Stimulated activated CD8-positive, alpha-beta memory T cell treated with anti-CD3 and anti-CD28 coated beads, Interleukin-7, amount 100 ng/mL, for 48 hours (primary cell): ENCODE results near the gene EFTUD2.
A peak's percentile ranks its signal among the peaks of the same experiment; 100 is the strongest.

ENCODE experiments used
- DNase-seq, 2 donors: peaks; one replicate each; pipeline ENCODE4 v3.0.0-alpha.2; 2020; ENCODE audit warnings: low read depth in 1 of 2; ENCODE audit errors: extremely low read depth in 1 of 2

The EFTUD2 gene

DNA sequence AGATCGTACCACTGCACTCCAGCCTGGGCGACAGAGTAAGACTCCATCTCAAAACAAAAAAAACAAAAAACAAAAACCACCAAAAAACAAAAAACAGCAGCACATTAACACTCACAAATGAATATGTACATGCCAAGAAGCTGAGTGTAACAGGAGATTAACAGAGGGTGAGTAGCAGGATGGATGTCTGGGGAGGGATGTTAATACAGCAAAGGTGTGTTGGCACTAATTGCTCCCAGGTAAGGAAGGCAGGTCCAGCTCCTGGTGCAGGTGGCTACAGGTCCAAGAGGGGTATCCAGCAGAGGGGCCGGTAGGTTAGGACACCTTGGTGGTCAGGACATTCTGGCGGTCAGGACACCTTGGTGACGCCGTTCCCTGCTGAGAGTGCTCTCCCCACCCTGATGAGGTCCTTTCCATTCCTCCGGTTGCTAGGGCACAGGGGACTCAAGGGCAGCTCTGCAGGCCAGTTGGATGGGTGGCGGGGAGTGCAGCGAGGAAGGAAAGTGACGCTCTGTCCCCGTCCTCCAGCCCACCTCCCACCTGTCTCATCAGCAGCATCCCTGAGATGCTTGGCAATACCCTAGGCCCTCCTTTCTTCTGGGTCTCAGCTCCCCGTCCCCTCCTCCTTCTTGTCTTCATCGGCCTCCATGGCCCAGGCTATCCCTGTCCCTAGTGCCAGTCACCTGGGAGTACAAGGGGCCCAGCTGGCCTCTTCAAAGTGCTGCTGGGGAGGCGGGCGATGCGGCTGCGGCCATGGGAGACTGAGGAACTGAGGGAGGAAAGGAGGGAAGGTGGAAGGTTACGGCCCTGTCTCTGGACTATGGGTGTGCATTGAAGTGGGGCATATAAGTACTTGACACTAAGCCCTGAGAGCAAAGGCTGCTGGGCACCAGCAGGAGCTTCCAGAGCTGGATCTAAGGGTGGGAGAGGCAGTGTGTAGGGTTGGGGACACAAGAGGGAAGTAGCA lies 26.8 kb upstream of the EFTUD2 start:
- no peak for DNase-seq

DNA sequence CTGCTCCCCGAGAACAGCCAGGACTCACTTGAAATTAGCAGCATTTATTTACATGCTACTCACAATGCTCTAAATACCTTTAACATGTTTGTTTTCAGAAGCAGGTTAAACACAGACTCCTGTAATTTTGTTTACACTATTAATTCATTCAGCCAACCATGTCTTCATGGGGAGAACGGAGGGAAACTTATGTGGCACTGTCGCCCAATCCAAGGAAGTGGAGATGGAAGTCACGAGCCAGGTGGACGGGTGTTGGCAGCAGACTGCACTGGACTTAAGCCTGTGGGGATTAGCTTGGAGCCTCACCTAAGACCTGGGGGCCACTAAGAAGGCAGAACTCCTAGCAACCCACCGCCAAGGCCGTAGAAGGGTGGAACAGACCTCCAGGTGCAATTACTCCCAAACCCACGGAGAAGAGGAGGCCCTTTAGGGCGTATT lies 24.9 kb upstream of the EFTUD2 start:
- DNase-seq = no peak

DNA sequence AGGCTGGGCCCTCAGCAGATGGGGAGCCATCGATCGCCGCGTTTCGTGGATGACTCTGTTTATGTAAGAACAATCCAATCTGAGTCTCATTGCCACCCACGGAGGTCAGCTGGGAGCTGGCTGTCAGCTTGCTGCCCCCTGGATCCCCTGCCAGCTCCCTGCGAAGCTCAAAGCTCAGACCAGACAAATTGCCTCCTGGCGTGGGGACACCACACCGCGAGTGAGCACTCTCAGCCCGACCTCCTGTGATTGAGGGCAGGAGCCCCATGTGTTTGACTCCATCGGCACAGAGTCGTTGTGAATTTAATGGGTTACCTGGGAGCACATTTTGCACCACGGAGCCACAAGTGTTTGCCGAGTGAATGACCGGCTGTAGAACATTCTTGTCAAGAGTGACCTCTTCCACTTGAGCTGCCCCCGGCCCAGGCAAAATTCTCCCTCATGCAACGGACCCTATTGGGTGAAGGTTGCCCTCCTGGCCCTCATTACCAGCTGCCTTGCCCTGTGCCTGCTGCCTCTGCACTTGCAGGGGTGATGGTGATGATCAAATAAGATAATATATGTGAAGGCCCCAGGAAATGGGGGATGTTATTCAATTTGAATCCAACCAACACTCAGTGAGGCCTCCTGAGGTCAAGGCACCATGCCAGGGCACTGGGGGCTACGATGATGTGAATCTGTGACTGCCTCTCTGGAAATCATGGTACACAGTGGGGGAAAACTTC lies 23.7 kb upstream of the EFTUD2 start:
- no peak for DNase-seq

DNA sequence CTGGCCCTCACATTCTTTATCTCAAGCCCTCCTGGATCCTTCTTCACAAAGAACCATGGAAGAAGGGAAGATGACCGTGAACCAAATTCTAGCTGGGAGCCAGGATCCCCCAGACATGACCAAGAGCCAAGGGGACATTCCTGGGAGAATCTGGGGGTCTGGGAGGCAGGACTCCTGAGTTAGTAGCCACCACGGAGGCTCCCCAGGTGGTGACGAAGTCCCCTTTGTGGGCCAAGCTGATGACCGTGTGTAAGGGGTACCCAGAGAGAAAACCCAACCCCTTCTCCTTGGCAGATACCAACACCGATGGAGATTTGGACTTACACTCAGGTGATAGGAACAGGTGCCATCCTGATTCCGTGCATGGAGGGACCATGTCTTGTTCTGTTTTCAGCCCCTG lies 22.9 kb upstream of the EFTUD2 start:
- no peak for DNase-seq

DNA sequence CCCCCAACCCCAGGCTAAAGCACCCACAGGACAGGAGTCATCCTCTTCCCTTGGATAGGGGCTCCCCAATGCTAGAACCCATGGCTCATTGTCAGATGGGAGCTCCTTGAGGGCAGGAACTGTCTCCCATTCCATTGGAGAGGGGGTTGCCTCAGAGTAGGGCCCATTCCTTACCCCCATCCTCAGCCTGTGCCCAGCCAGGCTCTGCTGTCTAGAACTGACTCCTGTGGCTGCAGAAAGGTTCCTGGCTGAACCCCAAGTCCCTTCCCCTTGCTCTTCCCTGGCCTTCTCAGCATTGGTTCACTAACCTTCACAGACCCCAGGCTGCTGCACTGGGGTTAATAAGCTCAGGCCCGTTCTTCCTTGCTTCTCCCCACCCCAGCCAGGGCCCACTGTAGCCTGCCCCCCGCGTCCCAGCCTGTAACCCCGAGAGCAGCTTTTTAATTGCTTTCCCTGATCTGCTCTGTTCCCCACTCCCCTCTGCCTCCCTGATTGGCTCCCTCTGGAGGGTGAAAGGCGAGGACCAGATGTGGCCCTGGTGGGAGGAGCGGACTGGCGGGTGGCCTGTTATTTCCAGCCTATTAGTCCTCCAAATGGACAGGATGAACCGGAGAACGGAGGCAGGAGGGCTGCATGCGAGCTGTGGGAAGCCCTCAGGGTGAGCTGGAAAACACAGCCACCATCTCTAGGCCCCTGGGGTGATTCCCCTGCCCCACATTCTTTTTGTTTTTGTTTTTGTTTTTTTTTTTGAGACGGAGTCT lies 22.1 kb upstream of the EFTUD2 start:
- no peak for DNase-seq

DNA sequence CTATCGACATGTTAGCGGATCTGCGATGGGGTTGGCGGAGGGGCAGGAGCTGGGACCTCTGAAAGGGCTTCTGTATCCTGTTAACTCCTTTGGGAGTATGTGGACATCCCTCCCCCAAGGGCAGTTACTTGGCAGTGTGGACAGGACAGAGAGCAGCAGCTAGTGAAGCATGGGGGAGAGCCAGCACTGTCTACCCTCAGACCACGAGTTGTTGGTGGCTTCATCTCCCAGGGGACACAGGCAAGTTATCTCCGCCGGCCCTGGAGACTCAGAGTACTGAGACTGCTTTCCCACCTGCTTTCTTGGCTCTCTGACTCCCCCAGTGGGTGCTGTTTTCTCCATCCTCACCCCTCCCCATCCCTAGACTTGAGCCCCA lies 21.3 kb upstream of the EFTUD2 start:
- DNase-seq = no peak

DNA sequence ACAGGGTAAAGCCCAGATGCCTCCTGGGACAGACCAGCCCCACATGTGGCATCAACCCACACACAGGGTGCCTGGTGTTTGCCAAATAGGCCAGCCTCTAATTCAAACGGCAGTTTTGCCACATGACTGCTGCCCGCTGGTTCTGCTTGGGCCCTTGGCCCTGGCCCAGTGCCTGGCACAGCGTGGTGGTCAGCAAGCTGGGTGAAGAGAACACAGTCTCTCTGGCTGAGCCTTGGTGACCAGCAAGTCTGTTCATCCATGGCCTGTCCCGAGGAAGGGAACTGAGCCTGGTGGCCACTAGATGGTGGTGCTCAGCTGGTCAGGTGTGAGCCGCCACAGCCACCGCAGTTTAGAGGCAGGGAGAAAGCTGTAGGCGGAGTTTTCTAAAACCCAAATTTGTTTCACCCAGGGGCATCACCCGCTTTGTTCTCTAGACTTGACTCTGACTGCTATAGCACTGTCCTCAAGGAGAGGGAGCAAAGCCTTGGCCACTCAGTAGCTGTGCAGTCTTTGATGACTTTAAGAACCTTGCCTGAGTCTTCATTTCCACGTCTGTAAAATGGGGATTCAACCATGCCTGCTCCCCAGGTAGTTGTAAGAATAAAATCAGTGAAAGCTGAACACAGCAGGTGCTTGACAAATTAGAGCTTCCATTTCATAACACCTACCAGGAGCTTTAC lies 20.8 kb upstream of the EFTUD2 start:
- DNase-seq = peak; percentile 29 to 52

DNA sequence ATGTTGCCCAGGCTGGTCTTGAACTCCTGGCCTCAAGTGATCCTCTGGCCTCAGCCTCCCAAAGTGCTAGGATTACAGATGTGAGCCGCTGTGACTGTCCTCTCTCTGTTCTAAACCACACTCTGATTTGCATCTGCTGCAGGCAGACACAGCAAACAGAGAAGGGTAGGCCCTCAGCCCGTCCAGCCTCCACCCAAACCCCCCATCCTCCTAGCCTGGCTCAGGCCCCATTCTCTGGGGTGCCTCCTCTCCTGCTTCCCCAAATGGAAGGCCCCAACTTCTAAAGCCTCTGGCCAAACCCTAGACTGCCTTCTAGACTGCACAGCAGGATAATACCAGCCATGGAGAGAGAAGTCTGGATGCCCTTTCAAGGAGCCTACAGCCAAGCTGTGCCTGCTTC lies 20.2 kb upstream of the EFTUD2 start:
- no peak for DNase-seq

DNA sequence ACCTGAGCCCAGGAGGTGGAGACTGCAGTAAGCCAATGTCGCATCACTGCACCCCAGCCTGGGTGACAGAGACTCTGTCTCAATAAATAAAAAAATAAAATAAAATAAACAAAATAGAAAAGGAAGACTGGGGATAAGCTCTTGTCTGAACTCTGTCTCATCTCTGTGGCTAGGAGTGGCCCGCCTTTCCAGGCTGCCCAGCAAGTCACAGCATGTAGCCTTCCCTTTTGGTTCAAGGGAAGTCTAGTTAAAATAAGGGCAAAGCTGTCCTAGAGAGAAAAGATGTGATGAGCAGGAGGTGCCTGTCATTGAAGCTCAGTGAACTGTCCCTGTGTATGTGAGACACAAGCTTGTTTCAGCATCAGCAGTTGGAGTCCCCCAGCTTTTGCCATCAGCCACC lies 18.8 kb upstream of the EFTUD2 start:
- DNase-seq = no peak

DNA sequence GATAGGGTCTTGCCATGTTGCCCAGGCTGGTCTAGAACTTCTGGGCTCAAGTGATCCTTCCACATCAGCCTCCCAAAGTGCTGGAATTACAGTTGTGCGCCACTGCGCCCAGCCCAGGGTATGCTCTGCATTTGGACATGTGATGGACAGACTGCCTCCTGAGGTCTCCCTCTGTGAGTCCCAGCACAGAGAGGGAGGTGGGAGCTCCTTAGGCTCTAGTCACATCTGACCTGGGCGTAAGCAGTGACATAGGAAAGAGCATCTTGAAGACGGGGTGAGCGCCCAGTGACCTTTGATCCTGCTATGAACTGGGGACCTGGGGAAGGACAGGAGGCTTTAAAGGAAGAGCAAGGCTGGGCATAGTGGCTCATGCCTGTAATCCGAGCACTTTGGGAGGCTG lies 18.2 kb upstream of the EFTUD2 start:
- no peak for DNase-seq

DNA sequence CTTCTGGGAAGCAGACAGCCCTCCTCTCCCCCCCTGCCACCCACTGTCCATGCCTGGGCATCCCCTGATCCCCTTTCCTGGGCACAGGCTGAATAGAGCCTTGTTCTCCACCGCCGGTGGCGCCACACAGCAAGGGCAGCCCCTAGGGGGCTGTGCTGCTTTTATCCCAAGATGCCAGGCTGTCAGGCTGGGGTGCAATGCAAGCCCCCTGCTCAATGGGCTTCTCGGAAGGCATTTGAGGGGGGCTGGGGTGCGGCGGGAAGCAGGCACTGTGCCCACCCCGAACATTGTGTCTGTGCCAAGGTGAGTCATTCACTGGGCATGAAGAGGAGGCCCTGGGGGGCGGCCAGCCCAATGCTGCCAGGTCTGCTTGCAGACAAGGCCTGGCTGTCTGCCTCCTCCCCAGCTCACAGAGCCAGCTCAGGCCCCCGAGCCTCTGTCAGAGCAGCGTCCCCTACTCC lies 17.6 kb upstream of the EFTUD2 start:
- DNase-seq = no peak

DNA sequence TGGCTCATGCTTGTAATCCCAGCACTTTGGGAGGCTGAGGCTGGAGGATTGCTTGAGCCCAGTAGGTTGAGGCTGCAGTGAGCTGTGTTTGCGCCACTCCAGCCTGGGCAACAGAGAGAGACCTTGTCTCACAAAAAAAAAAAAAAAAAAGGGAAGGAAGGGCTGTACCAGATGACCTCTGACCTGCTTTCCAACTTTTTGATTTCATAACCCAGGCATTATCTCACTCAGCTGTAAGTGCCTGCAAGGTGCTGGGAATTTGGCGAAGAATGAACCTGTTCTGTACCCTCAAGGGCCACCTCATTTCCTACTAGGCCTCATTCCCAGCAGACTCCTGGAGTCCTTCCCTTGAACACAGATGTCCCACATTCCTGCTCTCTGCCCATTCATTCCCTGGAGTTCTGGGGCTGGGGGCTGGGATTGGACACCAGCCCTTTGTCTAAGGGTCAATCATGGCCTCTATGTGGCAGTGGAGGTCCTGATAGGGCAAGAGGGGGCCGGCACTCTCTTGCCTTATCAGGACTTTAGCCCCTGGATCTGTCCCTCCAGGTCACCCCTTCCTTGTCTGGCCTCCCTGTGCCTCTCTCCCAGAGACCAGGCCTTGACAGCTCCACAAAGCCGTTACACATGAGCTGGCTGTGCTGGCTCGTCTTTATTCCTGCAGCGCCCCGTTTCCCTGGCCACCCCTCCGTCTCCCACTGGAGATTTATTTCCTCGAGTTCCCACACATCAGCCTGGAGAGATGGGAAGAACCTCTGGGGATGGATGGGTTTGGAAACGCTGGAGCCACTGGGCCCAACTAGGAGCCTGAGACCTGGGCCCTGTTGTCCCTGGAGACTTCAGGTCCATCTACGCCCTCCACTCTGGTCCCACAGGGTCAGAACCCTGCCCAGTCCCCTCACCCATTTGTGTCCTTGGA lies 16.9 kb upstream of the EFTUD2 start:
- no peak for DNase-seq

DNA sequence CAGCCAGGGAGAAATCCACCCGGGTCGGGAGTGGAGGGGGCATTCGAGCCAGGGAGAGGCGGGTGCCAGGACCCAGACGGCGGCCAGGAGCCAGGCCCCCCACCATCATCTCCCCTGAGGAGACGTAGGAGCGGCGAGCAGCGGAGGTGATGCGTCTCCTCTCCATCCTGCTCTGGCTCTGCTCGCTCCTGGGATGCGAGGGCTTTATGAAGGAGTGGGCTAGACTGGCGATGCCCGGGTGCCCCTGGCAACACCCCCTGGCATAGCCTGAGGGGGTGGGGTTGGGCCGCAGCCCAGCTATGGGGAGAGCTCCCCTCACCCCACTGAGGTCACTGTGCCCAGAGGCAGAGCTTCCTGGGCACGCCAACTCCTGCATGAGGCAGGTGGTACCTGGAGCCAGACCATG lies 16.1 kb upstream of the EFTUD2 start, which contains the start of gene GFAP:
TSS of gene GFAP (minus strand) at position 180 of the 406 bp plus-strand sequence. CDS start at position 166, 14 bp downstream.
- no peak for DNase-seq

DNA sequence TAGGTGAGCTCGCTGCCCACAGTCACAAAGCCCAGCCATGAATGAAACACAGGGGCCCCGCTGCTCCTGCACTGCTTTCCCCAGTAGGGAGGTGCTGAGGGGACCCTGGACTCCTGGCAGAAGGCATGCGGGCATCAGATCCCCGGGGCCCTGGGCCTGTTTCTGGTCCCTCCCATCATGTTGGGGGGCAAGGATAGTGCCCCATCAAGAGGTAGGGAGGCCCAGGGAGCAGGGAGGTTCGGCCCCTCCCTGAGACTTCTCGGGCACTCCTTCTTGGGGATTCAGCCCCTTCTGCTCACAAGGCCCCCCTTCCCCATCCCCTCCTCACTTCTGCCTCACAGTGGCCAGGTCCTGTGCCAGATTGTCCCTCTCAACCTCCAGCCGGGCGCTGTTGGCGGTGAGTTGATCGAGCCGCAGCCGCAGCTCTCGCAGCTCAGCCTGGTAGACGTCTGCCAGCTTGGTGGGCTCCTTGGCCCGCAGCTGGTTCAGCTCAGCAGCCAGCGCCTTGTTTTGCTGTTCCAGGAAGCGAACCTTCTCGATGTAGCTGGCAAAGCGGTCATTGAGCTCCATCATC lies 15.5 kb upstream of the EFTUD2 start:
- no peak for DNase-seq

DNA sequence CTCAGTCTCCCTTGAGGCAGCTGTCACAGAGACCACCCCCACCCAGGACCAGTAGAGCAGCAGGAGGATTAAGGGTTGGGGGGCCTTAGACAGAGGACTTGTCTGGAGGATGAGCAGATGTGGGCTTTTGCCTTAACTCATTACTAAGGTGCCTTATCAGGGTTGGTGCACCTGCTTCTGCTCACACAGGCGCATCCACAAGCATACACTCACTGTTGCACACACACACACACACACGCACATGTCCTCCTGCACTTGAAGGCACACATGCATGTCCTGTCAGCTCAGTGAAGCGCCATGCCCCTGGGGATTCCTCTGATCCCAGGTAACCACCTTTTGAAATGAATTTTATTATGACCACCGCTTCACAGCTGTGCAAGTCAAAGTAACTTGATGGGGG lies 14.9 kb upstream of the EFTUD2 start:
- DNase-seq = no peak

DNA sequence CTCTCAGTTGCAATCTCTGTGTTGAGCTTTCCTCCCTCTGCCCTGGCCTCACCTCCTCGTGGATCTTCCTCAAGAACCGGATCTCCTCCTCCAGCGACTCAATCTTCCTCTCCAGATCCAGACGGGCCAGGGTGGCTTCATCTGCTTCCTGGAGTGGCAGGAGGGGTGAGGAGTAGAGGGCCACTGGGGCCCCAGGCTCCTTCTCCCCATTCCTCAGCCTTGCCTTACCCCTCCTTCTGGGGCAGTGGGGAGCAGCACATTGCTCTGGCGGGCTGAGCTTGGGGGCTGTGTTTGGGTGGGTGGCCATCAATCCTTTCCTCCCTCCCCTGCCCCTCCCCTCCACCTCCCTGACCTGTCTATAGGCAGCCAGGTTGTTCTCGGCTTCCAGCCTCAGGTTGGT lies 14.4 kb upstream of the EFTUD2 start:
- no peak for DNase-seq

DNA sequence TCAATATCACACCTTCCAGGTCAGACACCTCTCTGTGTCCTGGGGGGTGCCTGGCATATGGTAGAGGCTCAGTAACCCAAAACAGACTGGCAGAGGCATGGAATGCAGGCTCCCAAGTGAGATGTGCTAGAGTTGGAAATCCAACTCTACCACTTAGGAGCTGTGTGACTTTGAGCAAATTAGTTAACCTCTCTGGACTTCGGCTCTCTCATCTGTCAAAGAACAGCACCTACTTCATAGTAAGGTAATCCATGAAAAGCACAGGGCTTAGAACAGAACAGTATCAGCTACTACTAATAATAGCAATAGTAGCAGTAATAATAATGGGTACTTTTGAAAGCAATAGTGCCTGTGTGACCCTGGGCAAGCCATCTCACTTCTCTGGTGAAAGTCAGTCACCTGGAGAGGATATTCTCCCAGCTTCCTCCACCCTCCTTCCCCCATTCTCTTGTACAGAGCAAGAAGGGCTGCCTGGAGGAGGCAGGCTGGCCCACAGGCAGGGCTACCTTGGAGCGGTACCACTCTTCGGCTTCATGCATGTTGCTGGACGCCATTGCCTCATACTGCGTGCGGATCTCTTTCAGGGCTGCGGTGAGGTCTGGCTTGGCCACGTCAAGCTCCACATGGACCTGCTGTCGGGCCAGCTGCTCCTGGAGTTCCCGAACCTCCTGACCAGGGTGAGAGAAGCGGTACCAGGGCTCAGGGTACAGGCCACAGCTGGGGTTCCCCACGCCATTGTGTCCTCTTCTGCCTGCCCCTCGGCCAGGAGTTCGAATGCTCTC lies 13.7 kb upstream of the EFTUD2 start:
- DNase-seq = no peak
